Urothelium cell line (cell line): ENCODE measurements around the gene ENTPD8.
"Not testable (repeated sequence)": the region's sequence is repeated elsewhere in the genome, so short reads cannot be mapped to it uniquely, and the experiment has no call there.

Experiments
- DNase-seq: peaks from one replicate; pipeline ENCODE4 v3.0.0; 2011; ENCODE audit warnings: low spot score, mixed read lengths
- FAIRE-seq: peaks from 2 replicates; lab custom pipeline; 2011; peaks lifted over from hg19 to GRCh38; lab: Jason Lieb, UNC

Gene ENTPD8

DNA sequence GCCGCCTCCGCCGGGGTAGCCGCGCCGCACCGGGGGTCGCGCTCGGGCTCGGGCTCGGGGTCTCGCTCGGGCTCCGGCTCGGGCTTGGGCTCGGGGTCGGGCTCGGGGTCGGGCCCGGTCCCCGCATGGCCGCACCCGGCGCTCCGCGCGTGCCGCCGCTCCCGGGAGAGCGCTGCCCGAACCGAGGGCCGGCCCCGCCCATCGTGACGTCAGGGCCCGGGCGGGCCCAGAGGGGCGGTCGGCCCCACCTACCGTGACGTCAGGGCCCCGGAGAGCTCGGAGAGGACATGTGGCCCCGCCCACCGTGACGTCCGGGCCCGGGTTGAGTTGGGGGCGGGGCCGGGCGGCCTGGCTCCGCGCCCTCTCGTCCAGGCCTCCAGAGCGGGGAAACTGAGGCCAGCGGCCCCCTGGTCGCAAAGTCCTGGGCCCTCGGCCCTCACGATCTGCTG lies 18.0 kb upstream of the ENTPD8 start, which contains the start of gene NSMF:
TSS of gene NSMF (minus strand) at position 183 of the 449 bp plus-strand sequence. CDS start 232 bp downstream, outside the sequence.
- DNase-seq (peak; percentile 100), FAIRE-seq (peak; percentile 78)

DNA sequence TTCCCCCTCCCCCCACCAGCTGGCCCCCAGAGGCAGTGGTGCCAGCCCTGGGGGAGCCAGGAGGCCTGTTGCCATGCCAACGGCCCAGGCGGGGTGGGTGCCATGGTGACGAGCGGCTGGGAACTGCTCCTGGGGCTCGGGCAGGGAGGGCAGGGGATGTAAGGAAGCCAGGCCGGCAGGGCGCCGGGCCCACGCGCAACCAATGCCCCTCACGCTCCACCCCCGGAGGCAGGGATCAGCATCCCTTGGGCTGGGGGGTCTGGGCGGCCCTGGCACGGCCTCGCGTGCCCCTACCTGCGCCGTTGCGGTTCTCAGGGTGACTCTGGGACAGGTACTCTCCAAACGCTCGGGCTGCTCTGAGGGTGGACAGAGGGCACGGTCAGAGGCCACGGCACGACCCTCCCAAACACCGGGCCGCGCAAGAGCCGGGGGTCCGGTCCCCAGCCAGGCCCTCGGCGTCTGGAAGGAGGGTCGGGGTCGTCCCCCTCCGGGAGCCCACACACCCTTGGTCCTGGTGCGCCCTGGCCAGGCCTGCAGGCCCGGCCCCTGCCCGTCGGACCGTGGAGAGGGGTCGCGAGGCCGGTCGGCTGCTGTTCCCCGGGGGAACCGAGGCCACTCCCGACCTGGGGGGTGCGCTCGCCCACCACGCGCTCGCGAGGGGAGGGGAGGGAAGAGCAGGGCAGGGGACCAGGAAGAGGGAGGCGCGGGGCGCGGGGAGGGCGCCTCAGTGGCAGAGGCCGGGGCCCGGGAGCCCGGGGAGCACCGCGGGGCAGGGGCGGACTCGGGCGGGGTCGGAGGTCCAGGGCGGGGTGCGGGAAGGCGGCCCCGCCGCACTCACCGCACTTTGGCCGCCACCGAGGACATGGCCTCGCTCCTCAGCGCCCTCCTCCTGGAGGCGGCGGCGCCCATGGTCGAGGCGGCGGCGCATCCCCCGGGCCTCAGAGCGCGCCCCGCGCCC lies 17.3 kb upstream of the ENTPD8 start:
- FAIRE-seq (no peak), DNase-seq (peak; percentile 54)

DNA sequence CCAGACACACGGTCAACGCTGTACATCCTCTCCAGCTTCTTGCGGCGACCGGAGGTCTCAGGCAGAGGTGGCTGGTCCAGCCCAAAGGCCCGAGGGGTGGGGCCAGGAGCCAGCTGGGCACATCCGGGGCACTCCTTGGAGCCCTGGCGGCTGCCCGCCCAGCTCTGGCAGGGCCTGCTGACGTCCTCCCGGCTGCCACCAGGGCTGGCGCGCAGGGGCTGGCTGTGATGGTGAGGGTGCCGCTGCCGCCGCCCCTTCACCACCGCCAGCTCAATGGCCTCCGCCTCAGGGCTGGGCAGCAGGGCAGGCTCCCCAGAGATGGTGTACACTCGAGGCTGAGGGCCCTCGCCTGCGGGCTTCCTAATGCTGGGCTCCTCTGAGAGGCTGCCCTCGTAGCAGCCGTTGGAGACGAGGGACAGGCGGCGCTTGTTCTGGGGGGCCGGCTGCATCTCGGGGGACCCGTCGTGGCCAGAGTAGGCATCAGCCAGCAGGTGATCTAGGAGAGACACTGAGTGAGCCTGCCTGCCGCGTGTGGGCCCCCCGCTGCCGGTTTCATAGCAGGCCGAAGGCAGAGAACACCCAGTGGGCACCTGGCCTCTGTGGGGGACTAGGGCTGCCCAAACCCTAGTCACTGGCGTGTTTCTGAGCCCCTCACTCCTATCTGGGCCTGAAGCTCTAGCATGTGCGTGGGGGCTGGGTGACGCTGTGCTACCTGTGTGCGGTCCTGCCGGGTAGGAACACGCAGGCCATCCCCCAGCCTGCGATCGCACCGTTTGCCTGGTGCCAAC lies 16.4 kb upstream of the ENTPD8 start:
- DNase-seq (no peak), FAIRE-seq (no peak)

DNA sequence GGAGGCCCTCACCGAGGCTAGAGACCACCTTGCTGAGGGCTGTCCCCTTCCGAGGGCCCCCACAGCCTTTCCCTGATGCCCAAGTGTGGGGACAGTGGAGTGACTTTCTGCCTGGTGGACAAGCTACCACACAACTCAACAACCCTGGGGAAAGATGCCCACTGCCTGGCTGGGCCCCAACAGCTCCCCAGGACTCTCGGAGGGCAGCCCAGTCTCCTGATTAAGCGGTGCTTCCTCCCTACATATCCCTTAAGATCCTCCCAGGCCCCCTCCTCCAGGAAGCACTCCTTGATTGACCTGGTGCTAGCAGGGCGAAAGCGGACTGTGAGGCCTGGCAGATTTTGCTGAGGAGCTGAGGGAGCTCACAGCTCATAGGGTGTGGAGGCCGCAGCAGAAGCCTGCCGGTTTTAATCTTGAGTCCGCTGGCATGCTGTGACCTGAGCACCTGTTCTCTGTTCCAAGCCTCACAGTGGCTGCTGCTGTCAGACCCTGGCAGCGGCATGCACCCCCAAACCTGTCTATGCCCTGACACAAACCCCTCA lies 15.8 kb upstream of the ENTPD8 start:
- DNase-seq (no peak), FAIRE-seq (no peak)

DNA sequence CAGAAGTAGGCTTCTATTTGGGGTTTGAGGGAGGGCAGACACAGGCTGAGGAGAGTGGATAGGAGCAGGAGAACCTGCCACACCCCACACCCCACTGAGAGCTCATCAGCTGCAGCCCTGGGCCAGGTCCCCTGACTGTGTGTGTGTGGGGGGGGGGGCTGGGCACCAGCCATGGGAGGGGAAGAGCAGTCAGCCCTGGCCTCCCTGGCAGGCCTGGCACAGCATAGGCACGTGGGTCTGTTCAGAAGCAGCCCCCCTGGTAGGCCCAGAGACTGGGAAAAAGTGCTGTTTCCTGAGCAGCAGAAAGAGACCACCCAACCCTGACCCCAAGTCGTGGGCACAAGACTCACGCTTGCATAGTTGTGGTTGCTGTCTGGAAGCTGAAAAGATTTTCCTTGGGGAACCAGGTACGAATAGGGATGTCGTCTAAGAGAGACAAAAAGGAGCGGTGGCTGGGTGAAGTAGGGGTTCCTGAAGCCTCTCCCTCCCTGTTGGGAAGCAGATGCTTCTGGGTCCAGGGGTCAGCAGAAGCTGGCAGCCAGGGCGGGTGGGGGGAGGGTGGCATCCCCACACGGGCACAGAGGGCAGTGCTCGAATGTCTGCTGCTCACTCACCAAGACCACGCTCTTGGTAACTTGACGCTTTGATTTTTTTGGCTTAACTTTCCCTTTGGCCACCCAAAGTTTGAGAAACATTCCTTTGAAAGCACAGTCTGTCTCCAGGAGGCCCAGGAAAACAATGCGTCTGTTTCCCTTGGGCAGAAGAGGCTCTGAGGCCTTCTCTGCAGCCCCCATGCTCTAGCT lies 15.1 kb upstream of the ENTPD8 start:
- FAIRE-seq, result no peak
- DNase-seq, result no peak

DNA sequence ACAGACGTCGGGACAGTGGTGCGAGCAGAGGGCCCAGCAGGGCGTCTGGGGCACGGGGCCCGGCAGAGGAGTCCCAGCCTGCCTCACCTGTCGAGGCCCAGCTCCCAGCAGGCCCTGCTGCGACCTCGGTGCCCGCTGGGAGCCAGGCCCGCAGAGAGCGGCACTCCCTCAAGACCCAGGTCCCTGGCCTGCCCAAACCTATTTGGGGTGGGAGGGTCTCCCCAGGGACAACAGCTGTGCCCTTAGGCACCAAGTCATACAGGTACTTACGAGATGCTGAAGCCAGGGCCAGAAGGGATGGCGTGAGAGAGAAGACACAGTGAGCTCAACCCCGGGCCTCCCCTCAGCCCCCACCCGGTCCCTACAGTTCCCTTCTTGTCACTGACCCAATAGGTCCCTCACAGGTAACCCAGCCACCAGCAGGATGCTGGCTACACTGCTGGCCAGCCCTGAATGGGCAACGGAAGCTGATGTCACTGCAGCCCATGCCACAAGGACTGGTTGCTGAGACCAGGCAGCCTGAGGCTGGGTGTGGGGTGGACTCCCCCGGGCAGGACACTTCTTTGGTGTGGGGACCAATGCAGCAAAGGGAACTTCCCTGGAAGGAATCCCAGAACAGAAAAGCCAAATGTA lies 14.3 kb upstream of the ENTPD8 start:
- FAIRE-seq (no peak), DNase-seq (no peak)

DNA sequence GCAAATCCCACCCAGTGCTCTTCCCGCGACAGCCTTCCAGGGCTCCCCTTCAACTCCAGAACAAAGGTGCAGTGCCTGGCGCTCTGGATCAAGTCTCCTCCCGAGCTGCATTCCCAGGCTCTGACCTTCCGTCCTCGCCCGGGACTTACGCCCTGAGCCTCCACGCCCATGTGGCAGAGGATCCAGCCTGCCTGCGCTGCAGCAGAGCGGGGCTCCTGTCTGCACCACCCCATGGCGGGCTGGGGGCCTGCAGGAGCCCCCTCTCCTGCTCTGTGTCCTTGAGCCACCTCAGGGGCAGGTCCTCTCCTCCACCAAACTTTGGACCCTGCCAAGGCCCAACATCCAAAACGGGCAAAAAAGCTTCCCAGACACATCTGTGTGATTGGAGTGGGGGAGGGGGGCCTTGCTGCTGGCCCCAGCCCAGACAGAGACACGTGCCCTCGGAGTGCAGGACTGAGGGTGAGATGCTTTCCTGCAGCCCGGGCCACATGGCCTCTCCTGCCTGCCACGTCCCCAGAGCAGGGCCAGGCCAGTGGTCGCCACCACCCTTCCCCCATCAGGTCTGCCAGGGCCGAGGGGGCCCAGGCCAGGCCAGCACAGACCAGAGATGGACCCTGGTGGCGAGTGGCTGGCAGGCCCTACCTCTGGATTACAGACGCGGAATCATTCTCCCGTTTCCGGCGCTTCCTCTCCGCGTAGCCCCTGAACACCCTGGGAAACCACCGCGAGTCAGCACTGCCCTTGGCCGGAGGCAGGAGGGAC lies 13.6 kb upstream of the ENTPD8 start:
- DNase-seq (no peak), FAIRE-seq (no peak)

DNA sequence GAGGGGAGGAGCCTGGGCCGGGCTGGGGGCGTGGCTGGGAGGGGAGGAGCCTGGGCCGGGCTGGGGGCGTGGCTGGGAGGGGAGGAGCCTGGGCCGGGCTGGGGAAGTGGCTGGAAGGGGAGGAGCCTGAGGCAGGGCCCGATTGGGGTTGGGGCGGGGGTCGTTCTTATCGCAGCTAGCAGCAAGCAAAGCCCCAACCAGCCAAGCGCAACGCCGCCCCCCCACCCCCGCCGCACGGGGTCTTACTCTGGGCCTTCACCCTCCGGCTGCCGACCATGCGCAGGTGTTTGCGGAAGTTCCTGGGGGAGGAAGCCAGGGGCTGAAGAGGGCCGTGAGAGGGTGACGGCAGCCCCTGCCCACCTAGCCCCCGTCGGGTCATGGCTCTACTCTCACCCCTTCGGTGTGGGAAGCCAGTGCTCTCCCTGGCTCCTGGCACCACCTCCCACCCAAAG lies 13.0 kb upstream of the ENTPD8 start:
- peak; percentile 35 for DNase-seq
- FAIRE-seq, result no peak

DNA sequence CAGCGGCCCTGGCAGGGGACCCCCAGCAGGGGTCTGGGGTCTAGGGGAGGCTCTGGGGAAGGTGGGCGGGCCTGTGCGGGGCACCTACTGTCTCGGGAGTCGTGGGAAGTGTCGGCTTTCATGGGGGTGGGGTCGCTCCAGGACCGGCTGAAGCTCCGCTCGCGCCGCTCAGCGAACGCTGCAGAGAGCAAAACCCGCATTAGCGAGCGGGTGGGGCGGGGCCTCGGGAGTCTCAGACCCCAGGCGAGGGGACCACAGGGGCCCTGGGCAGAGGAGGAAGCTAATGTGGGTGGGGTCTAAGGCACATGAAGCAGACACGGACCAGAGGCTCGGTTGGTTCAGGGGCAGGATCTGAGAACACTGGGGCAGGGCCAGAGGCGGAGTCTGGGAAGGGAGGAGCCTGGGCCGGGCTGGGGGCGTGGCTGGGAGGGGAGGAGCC lies 12.5 kb upstream of the ENTPD8 start:
- peak; percentile 41 for DNase-seq
- FAIRE-seq, result no peak

DNA sequence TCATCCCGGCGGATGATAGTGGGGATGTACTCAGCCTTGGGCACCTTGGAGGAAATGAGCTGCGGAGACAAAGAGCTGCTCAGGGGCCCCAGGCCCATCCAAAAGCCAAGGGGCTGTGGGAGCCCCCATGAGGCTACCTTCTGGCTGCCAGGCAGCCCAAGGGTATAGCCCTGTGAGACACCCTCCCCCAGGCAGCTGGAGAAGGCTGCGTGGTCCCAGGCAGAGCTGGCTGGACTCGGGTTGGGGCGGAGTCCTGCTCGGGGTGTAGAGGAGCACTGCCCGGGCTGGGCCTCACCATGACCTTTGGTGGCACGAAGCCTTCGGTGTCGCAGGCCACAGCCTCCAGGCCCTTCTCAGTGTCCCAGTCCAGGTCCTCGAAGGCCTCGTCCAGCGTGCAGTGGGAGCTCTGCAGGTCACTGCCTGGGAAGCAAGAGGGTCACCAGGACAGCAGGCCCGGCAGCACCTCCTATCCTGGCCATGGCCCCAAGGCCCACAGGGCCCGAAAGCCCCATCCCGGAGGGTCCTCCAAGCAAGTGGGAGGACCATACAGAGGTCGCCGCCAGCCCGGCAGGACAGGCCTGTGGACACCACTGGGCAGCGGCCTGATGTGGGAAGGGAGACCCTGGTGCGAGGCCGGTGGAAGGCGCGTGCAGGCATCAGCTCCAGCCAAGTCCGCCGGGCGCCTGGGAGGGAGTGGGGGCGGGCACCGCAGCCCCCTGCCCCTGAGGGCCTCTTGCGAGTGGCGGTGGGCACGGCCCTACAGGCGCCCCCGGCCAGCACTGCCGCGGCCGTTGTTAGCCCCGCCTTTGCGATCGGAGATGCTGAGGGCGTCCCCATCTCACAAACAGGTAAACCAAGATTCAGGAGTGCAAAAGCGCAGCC lies 11.8 kb upstream of the ENTPD8 start:
- DNase-seq (no peak), FAIRE-seq (no peak)

DNA sequence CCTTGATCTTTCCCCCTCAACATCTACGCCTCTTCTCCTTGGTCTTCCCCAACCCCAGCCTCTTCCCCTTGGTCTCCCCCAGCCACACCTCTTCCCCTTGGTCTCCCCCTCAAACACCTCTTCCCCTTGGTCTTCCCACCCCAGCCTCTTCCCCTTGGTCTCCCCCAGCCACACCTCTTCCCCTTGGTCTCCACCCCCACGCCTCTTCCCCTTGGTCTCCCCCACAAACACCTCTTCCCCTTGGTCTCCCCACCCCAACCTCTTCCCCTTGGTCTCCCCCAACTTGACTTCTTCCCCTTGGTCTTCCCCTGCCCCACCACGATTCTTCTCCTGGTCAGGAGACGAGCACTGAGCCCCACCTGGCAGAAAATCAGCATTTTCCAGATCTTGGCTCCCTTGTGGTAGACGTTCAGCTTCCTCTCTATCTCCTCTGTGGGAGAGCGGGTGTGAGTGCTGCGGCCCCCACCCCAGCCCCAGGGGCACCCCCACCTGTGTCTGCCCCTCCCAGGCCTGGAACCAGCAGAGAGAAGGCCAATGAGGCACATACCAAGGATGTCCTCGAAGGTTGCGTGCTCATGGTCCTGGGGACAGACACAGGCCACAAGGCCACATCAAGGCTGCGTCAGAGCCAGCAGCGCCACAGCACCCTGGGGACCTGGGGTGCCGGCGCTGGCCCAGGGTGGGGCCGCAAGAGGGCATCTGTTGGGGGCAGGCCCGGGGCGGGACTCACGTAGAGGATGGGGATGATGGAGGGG lies 11.0 kb upstream of the ENTPD8 start:
- no peak for DNase-seq
- FAIRE-seq, result no peak

DNA sequence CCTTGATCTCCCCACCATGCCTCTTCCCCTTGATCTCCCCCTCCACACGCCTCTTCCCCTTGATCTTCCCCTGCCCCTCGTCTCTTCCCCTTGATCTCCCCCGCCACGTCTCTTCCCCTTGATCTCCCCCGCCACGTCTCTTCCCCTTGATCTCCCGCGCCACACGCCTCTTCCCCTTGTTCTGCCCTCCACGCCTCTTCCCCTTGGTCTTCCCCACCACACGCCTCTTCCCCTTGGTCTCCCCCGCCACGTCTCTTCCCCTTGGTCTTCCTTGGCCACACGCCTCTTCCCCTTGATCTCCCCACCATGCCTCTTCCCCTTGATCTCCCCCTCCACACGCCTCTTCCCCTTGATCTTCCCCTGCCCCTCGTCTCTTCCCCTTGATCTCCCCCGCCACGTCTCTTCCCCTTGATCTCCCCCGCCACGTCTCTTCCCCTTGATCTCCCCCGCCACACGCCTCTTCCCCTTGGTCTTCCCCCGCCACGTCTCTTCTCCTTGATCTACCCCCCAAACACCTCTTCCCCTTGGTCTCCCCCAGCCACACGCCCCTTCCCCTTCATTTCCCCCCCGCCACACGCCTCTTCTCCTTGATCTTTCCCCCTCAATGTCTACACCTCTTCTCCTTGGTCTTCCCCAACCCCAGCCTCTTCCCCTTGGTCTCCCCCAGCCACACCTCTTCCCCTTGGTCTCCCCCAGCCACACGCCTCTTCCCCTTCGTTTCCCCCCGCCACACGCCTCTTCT lies 10.3 kb upstream of the ENTPD8 start:
- not testable (repeated sequence) for DNase-seq, FAIRE-seq

DNA sequence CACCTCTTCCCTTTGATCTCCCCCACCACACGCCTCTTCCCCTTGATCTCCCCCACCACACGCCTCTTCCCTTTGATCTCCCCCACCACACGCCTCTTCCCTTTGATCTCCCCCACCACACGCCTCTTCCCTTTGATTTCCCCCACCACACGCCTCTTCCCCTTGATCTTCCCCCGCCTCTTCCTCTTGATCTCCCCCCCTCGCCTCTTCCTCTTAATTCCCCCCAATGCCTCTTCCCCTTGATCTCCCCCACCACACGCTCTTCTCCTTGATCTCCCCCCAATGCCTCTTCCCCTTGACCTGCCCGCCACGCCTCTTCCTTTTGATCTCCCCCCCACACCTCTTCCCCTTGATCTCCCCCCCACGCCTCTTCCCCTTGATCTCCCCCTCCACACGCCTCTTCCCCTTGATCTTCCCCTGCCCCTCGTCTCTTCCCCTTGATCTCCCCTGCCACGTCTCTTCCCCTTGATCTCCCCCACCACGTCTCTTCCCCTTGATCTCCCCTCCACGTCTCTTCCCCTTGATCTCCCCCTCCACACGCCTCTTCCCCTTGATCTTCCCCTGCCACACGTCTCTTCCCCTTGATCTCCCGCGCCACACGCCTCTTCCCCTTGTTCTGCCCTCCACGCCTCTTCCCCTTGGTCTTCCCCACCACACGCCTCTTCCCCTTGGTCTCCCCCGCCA lies 9.5 kb upstream of the ENTPD8 start:
- not testable (repeated sequence) for FAIRE-seq, DNase-seq

DNA sequence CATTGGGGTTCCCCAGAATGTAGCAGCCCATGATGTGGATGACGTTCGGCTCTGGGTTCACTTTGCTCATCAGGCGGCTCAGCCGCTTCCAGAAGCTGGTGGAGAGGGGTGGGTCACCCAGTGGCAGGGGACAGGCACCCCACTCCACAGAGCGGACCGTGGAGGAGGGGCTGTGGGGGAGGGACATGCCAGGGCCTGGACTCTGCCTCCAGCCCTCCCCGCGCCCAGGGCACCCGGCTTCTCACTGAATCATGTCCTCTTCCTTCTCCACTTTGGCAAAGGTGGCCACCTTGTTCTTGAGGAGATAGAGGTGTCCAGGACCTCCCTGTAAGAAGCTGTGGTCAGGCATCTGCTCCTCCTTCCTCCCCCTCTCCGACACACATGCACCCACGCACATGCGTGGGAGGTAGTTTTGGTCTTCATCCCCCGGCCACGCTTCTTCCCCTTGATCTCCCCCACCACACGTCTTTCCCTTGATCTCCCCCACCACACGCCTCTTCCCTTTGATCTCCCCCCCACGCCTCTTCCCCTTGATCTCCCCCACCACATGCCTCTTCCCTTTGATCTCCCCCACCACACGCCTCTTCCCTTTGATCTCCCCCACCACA lies 8.9 kb upstream of the ENTPD8 start:
- DNase-seq (no peak), FAIRE-seq (no peak)

DNA sequence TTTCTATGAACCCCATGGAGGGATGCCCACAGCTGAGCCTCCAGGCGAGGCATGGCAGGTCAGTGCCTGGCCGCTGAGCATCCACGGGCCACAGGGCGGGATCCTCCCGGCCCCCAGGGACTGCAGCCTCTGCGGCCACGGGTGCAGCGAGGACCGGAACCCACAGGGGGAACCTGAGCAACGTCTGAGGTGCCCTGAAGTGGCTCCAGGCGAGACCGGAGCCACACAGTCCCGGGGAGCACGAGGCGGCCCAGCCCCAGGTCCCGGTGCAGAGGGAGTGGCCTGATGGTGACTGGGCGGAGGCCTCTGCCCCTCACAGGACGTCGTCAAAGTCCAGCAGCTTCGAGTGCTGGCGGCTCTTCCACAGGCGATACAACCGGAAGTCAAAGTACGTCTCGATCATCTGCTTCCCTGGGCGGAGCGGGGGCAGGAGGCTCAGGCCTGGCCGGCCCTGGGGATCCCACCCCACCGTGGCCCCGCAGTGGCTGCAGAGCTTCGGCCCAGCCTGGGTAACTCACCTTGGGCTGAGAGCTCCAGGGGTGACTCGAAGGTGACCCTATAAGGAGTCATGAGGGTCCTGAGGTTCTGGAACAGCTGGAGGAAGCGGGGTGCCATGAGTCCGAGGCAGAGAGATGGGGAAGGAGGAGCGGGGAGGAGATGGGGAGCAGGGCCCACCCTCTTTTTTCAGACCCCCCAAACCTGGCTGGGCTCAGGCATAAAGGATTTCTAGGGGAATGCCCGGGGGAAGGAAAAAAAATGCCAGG lies 8.1 kb upstream of the ENTPD8 start:
- DNase-seq (no peak), FAIRE-seq (no peak)
